Cardiac ventricle fibroblast (primary cell): ENCODE measurements around the gene PLXDC1. TPM values are rescaled to one million over a fixed set of nuclear protein-coding genes. Genes with fewer than 3 reads are reported as not detected.

ENCODE experiments used
- total RNA-seq: library from RNA; depleted of rRNA; stranded (reverse); fragments of >200 nt; gene quantifications from 2 replicates; pipeline ENCODE4 v1.2.3, GENCODE V29; 2015

Gene PLXDC1
- 8.8 and 15.4 TPM in 2 replicates for total RNA-seq

DNA sequence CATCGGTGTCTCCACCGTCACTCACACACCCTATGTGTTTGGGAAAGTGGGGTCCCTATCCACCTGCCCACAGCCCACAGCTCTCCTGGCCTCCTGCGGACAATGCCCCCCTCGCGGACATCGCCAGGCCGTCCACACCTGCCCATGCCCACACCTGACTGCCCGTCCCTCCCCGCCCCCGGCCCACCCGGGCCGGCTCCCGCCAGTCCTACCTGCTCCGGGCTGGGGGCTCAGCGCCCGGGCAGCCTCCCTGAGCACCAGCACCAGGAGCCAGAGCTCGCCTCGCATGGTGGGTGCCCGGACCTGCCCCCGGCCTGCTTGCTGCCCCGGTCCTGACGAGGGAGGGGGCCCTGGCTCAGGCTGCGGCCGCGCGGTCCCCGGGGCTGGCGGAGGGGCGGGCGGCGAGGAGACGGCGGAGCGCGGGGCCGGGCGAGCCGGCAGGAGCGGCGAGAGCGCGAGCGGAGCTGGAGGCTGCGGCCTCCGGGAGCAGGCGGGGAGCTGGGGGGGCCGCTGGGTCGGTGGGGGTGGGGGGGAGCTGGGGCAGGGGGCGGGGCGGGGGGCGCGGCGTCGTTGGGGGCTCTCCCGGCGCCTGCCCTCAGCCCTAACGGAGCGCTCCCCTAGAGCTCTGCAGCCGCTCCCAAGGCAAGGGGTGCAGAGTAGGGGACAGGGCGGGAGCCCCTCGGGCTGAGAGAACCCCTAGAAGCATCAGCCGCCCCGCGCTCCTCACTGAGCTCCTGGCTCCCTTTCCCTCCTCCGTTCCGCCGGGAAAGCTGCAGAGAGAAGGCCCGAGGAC lies at the start of gene PLXDC1:
Gene PLXDC1 (minus strand): TSS at position 488 of the 793 bp plus-strand sequence. CDS start 200 bp downstream, at position 288.

DNA sequence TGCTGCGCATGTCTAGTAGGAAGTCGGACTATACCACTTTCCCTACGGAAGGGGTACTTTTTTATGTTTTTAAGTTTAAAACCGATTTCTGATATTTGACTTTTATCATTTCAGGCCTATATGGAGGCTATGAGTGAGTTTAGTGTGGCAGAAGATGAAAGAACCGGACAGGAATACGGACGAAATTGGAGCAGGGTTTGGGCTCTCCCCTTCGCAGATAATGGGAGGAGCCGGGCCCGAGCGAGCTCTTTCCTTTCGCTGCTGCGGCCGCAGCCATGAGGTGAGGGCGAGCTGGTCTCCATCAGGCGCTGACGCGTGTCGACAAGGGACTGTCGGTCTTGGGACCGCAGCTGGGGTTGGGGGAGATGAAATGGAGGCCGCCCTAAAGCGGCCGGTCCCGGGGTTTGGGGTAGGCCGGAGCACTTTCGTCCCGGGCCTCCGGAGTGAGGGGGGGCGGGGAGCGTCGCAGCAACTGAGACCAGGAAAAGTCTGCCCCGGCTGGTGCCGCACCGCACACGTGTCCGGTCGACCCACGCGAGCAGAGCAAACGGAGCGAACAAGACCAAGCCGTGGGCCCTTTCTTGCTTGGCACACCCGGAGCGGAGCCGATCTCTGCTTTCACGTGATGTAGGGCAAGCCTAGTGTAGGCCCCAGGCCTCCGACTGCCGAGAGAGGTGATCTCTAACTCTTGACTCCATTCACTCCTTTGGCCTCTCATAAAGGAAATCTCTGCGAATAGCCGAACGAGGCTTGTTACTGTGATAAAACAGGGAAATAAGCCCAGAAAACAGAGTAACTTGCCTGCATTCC lies 48.8 kb upstream of the PLXDC1 start, which contains the start of gene RPL19:
Gene RPL19 (plus strand): TSS at position 214 of the 810 bp plus-strand sequence. CDS start 62 bp downstream, at position 276.

DNA sequence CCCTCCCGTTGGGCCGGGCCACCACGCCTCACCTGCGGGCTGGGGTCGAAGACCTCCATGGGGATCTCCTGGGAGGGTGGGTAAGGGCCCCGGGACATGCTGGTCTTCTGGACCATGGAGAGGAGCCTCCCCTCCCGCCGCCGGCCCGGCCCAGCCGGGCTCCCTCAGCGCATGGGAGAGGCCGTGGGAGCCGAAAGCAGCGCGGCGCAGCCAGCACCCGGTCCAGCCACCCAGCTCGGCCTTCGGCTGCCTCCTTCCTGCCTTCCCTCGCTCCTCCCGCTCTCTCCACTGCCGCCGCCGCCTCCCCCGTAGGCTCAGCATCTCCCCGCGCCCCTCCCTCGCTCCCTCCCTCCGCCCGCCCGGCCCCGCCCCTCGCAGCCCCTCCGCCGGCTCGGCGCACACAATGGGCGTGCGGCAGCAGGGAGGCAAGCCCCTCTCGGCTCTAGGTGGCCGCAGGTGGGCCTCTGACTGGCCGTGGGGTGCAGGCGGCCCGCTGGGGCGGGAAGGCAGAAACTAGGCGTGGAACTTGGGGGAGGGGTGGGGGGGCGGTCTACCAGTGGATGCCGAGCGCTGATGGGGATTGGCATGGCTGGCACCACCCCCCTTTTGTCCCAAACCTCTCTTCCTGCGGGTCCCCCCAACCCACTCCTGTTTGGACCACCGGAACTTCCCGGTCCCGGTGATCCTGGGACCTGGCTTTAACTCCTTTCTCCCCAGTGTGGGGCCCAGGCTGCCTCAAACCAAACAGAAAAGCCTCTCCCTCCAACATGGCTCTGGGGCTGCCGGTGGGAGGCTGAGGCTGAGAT lies 46.1 kb upstream of the PLXDC1 start, which contains the start of gene CACNB1:
Gene CACNB1 (minus strand): TSS at position 290 of the 806 bp plus-strand sequence. CDS start 174 bp downstream, at position 116.

DNA sequence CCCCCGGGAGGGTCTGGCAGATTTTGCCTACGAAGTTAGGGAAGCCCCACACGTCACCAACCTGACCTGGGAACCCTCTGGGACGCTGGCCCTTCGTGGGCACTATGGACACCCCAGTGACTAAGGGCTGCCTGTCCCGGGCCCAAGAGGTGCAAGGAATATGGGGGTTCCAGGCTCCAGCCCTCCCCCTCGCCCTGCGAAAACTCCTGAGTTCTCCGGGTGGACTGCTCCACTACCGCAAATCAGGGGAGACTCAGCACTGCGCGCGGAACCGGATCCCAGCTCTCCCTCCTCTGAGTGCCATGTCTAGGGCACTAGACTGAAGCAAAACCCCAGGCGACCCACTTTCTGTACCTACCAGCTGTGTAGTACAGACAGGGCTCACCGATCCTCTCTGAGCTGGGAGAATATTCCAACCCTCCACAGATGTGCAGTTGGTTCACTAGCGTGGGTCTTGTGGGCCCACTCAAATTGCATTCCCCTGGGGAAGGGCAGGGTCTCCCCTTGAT lies 14.5 kb upstream of the PLXDC1 start, which contains the start of gene ARL5C:
Gene ARL5C (minus strand): TSS at position 321 of the 509 bp plus-strand sequence. CDS start 401 bp downstream, outside the sequence.

Other genes starting within 250 kb of the PLXDC1 start
- not detected in 2 replicates for gene FBXO47, start 184.2 kb downstream of the PLXDC1 start, total RNA-seq
- gene ARL5C, start 14.5 kb upstream of the PLXDC1 start, total RNA-seq, result not detected in 2 replicates
- 3.3 and 9.8 TPM in 2 replicates for gene CACNB1, start 46.0 kb upstream of the PLXDC1 start, total RNA-seq
- 2,119 and 2,384 TPM in 2 replicates for gene RPL19, start 48.6 kb upstream of the PLXDC1 start, total RNA-seq
- 0.19 and 0.24 TPM in 2 replicates for gene STAC2, start 74.3 kb upstream of the PLXDC1 start, total RNA-seq
- 11.5 and 13.3 TPM in 2 replicates for gene FBXL20, start 250.0 kb upstream of the PLXDC1 start, total RNA-seq